ENCODE data around the gene PANX3.

GRCh38 chr11:124612567-124613246 lies 1.5 kb downstream of the PANX3 start:
- TF ChIP-seq RARB (CRISPR knock-in tag; IDR thresholded peaks at IDR 0.05) (no peak), SNAI2 (CRISPR knock-in tag; IDR thresholded peaks at IDR 0.05) (no peak), ISL1 (CRISPR knock-in tag; IDR thresholded peaks at IDR 0.05) (no peak), CREB5 (CRISPR knock-in tag; IDR thresholded peaks at IDR 0.05; ENCODE audit: low read depth) (no peak), ZC3H10 (CRISPR knock-in tag; IDR thresholded peaks at IDR 0.05) (no peak), ARNTL (CRISPR knock-in tag; IDR thresholded peaks at IDR 0.05; ENCODE audit: borderline replicate concordance, low read depth) (no peak)
- TF ChIP-seq, protein P1, sequence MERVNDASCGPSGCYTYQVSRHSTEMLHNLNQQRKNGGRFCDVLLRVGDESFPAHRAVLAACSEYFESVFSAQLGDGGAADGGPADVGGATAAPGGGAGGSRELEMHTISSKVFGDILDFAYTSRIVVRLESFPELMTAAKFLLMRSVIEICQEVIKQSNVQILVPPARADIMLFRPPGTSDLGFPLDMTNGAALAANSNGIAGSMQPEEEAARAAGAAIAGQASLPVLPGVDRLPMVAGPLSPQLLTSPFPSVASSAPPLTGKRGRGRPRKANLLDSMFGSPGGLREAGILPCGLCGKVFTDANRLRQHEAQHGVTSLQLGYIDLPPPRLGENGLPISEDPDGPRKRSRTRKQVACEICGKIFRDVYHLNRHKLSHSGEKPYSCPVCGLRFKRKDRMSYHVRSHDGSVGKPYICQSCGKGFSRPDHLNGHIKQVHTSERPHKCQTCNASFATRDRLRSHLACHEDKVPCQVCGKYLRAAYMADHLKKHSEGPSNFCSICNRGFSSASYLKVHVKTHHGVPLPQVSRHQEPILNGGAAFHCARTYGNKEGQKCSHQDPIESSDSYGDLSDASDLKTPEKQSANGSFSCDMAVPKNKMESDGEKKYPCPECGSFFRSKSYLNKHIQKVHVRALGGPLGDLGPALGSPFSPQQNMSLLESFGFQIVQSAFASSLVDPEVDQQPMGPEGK (CRISPR knock-in tag; IDR thresholded peaks at IDR 0.05; ENCODE audit: borderline replicate concordance), result no peak

All from SK-N-SH treated with all-trans-retinoic acid at 6 μM for 48 hours (cell line).